SK-N-SH (cell line): ENCODE data around the gene CRABP1.

Experiments
- CTCF ChIP-seq: fragments of 200-600 bp; sonication (generic); IDR thresholded peaks from 2 replicates; pipeline ENCODE4 v1.6.1; 2017; ENCODE audit warnings: antibody characterized with exemption, mild to moderate bottlenecking, moderate library complexity
- SIN3A ChIP-seq: IDR thresholded peaks from 2 replicates; pipeline ENCODE4 v1.6.1; 2012; ENCODE audit warnings: low read depth, mild to moderate bottlenecking, low read length, moderate library complexity, borderline replicate concordance
- TF ChIP-seq, protein P1 (sequence below): IDR thresholded peaks from 2 replicates; pipeline ENCODE4; 2012

- TF ChIP-seq, protein P1, sequence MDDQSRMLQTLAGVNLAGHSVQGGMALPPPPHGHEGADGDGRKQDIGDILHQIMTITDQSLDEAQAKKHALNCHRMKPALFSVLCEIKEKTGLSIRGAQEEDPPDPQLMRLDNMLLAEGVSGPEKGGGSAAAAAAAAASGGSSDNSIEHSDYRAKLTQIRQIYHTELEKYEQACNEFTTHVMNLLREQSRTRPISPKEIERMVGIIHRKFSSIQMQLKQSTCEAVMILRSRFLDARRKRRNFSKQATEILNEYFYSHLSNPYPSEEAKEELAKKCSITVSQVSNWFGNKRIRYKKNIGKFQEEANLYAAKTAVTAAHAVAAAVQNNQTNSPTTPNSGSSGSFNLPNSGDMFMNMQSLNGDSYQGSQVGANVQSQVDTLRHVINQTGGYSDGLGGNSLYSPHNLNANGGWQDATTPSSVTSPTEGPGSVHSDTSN = no peak
- TF ChIP-seq CTCF (no peak), SIN3A (no peak)
Observed at GRCh38 chr15:78363381-78363734, 23.2 kb downstream of the CRABP1 start.
